HCT116 (cell line): ENCODE results near the gene ARHGAP1. TPM values are rescaled to one million over a fixed set of nuclear protein-coding genes. Genes with fewer than 3 reads are reported as not detected.
"Not testable (repeated sequence)": the region's sequence is repeated elsewhere in the genome, so short reads cannot be mapped to it uniquely, and the experiment has no call there.

Experiments
- ATAC-seq: fragments of 200-7000 bp; cut with Tn5 transposase; 2 replicates; pipeline ENCODE4 v1.9.1; 2020; ENCODE audit warnings: mild to moderate bottlenecking, moderate library complexity
- BruUV-seq: library from RNA; stranded (reverse); fragments of 400-500 nt; replicated peaks from 2 replicates; lab custom pipeline; 2021; lab: Mats Ljungman, UMichigan
- CTCF ChIA-PET: fragments of 300-600 bp; sonication (Branson Sonifier 250); formaldehyde crosslinking; loops from one replicate; lab custom pipeline; 2021; ENCODE audit warnings: antibody characterized with exemption; lab: Charles Lee
- POLR2A ChIA-PET: fragments of 300-600, 350-600 bp; sonication (Branson Sonifier 250); formaldehyde crosslinking; loops from one replicate; lab custom pipeline; 2021; ENCODE audit warnings: antibody characterized with exemption; lab: Charles Lee
- RAD21 ChIA-PET, 2 experiments: fragments of 300-600 bp; sonication (Branson Sonifier 250); formaldehyde crosslinking; loops; one replicate each; lab custom pipeline; 2023; ENCODE audit warnings: low total read pairs in 2 of 2; ENCODE audit not compliant: uncharacterized antibody in 2 of 2, unreplicated experiment in 2 of 2, low non-redundant PET in 1 of 2; lab: Charles Lee
- DNase-seq: peaks from one replicate; pipeline ENCODE4 v3.0.0-alpha.2; 2010; ENCODE audit warnings: low read depth, low spot score
- H2AFZ ChIP-seq: fragments of 200-600 bp; shearing (Covaris generic), sonication (generic); 2 replicates; pipeline ENCODE4 v1.6.1; 2017; ENCODE audit warnings: low read depth, mixed run types, mixed read lengths, antibody characterized with exemption, low read length; ENCODE audit not compliant: poor library complexity, severe bottlenecking
- H3K27ac ChIP-seq: 2 replicates; pipeline ENCODE4 v1.5.1; 2012; ENCODE audit warnings: low read depth, low read length
- H3K27me3 ChIP-seq: fragments of 200-600 bp; sonication (generic); 2 replicates; pipeline ENCODE4 v1.6.1; 2016; ENCODE audit warnings: mixed run types, low read length, mixed read lengths; ENCODE audit not compliant: insufficient read depth
- H3K36me3 ChIP-seq, 2 experiments: fragments of 200-500 bp in 1 of 2; fragments of 200-600 bp in 1 of 2; sonication (Bioruptor generic) in 1 of 2; sonication (generic) in 1 of 2; 2 replicates each; pipeline versions ENCODE4 v1.5.1 to v1.6.1; 2014 to 2016; ENCODE audit warnings: low read length in 2 of 2, inconsistent platforms in 1 of 2, mixed read lengths in 1 of 2, mixed run types in 1 of 2; ENCODE audit not compliant: insufficient read depth in 2 of 2, control insufficient read depth in 1 of 2
- H3K4me1 ChIP-seq, 2 experiments: fragments of 200-600 bp in 1 of 2; sonication (generic) in 1 of 2; 2 replicates each; pipeline versions ENCODE4 v1.5.1 to v1.6.1; 2012 to 2017; ENCODE audit warnings: low read length in 2 of 2, inconsistent platforms in 1 of 2, mild to moderate bottlenecking in 1 of 2, mixed read lengths in 1 of 2, mixed run types in 1 of 2, moderate library complexity in 1 of 2; ENCODE audit not compliant: insufficient read depth in 2 of 2, control insufficient read depth in 1 of 2
- H3K4me2 ChIP-seq: fragments of 200-600 bp; sonication (generic); 2 replicates; pipeline ENCODE4 v1.6.1; 2017; ENCODE audit warnings: mixed run types, low read length, mixed read lengths
- H3K4me3 ChIP-seq, 2 experiments: fragments of 200-600 bp in 1 of 2; sonication (generic) in 1 of 2; replicated peaks in 1 of 2; 2 replicates each; pipeline ENCODE4 v1.5.1; 2011 to 2016; ENCODE audit warnings: low read length in 2 of 2, control low read depth in 1 of 2, low read depth in 1 of 2, mild to moderate bottlenecking in 1 of 2, mixed read lengths in 1 of 2, mixed run types in 1 of 2
- H3K79me2 ChIP-seq: fragments of 200-600 bp; sonication (generic); 2 replicates; pipeline ENCODE4 v1.6.1; 2017; ENCODE audit warnings: mild to moderate bottlenecking, mixed run types, low read length, moderate library complexity, mixed read lengths; ENCODE audit not compliant: insufficient read depth
- H3K9ac ChIP-seq: fragments of 200-600 bp; sonication (generic); 2 replicates; pipeline ENCODE4 v1.6.1; 2016; ENCODE audit warnings: low read length, mixed read lengths
- H3K9me2 ChIP-seq: fragments of 200-600 bp; sonication (generic), shearing (Covaris generic); 2 replicates; pipeline ENCODE4 v1.6.1; 2017; ENCODE audit warnings: mixed run types, mild to moderate bottlenecking, moderate library complexity; ENCODE audit not compliant: insufficient read depth
- H3K9me3 ChIP-seq, 2 experiments: fragments of 200-500 bp in 1 of 2; fragments of 200-600 bp in 1 of 2; sonication (Bioruptor generic) in 1 of 2; sonication (generic) in 1 of 2; 2 replicates each; pipeline ENCODE4 v1.6.1; 2014 to 2017; ENCODE audit warnings: low read length in 2 of 2, mixed read lengths in 2 of 2, inconsistent platforms in 1 of 2, low read depth in 1 of 2, mild to moderate bottlenecking in 1 of 2, mixed run types in 1 of 2, moderate library complexity in 1 of 2; ENCODE audit not compliant: control insufficient read depth in 1 of 2, insufficient read depth in 1 of 2
- H4K20me1 ChIP-seq: fragments of 200-600 bp; sonication (generic), shearing (Covaris generic); 2 replicates; pipeline ENCODE4 v1.6.1; 2017; ENCODE audit warnings: mixed run types, mild to moderate bottlenecking, moderate library complexity; ENCODE audit not compliant: insufficient read depth
- ATF3 ChIP-seq: IDR thresholded peaks from 2 replicates; pipeline ENCODE4 v1.6.1; 2012
- CEBPB ChIP-seq: IDR thresholded peaks from 2 replicates; pipeline ENCODE4 v1.6.1; 2012; ENCODE audit warnings: low read depth
- CTCF ChIP-seq, 3 experiments: fragments of 200-600 bp in 1 of 3; sonication (generic) in 1 of 3; IDR thresholded peaks in 2 of 3; conservative IDR thresholded peaks in 1 of 3; 2 replicates each; pipeline ENCODE4 v1.5.1; 2012 to 2017; ENCODE audit warnings: low read depth in 2 of 3, low read length in 2 of 3, antibody characterized with exemption in 1 of 3, borderline replicate concordance in 1 of 3, control low read depth in 1 of 3, mild to moderate bottlenecking in 1 of 3, mixed read lengths in 1 of 3, mixed run types in 1 of 3, moderate library complexity in 1 of 3; ENCODE audit not compliant: insufficient read depth in 1 of 3
- EGR1 ChIP-seq: IDR thresholded peaks from 2 replicates; pipeline ENCODE4 v1.6.1; 2012; ENCODE audit warnings: low read depth
- ELF1 ChIP-seq: IDR thresholded peaks from 2 replicates; pipeline ENCODE4 v1.6.1; 2012; ENCODE audit warnings: low read depth, borderline replicate concordance
- EZH2 ChIP-seq: fragments of 200-600 bp; sonication (generic); IDR thresholded peaks from 2 replicates; pipeline ENCODE4 v1.6.1; 2017; ENCODE audit warnings: antibody characterized with exemption, mixed run types
- FOSL1 ChIP-seq: IDR thresholded peaks from 2 replicates; pipeline ENCODE4 v1.6.1; 2012; ENCODE audit warnings: low read depth
- JUND ChIP-seq: IDR thresholded peaks from 2 replicates; pipeline ENCODE4 v1.6.1; 2012
- POLR2A ChIP-seq: IDR thresholded peaks from 2 replicates; pipeline ENCODE4 v1.7.0; 2011; ENCODE audit warnings: borderline replicate concordance; ENCODE audit not compliant: insufficient read depth, insufficient read length; ENCODE audit errors: extremely low read depth
- POLR2AphosphoS5 ChIP-seq: IDR thresholded peaks from 2 replicates; pipeline ENCODE4 v1.6.1; 2011; ENCODE audit warnings: mild to moderate bottlenecking, low read depth, low read length, moderate library complexity
- REST ChIP-seq: IDR thresholded peaks from 2 replicates; pipeline ENCODE4 v1.6.1; 2012; ENCODE audit warnings: low read depth
- SIN3A ChIP-seq: IDR thresholded peaks from 2 replicates; pipeline ENCODE4 v1.6.1; 2012; ENCODE audit warnings: low read depth
- SRF ChIP-seq: IDR thresholded peaks from 2 replicates; pipeline ENCODE4 v1.6.1; 2012; ENCODE audit warnings: low read depth
- YY1 ChIP-seq: IDR thresholded peaks from 2 replicates; pipeline ENCODE4 v1.6.1; 2011; ENCODE audit warnings: low read length, low read depth, moderate library complexity, mild to moderate bottlenecking; ENCODE audit not compliant: insufficient replicate concordance; ENCODE audit errors: extremely low read depth
- intact Hi-C: fragments of 100-400 bp; cut with micrococcal nuclease; formaldehyde crosslinking; loops from 2 replicates; pipeline ENCODE4 v1.10.0; 2022
- total RNA-seq: library from RNA; stranded (reverse); gene quantifications from one replicate; pipeline ENCODE4 v1.2.1, GENCODE V29; 2021; ENCODE audit not compliant: unreplicated experiment

Gene ARHGAP1
- total RNA-seq, 1 experiment from 2014 or later = 36.9 TPM

GRCh38 chr11:46671958-46672315, 28.5 kb downstream of the ARHGAP1 start:
- Histone ChIP-seq H3K4me2 (no peak overlapping the region), H3K36me3 (peaks cover 7 to 20% of the 10 kb centered on the region in 2 experiments; a peak in 3 of 4 replicates), H3K27me3 (no peaks in the 10 kb centered on the region), H3K79me2 (no peaks in the 10 kb centered on the region), H3K4me1 (peaks cover 0 to 4% of the 10 kb centered on the region in 2 experiments; a peak in 1 of 4 replicates), H3K9me3 (no peaks in the 10 kb centered on the region), H4K20me1 (no peaks in the 10 kb centered on the region), H3K9me2 (no peaks in the 10 kb centered on the region), H3K9ac (no peak overlapping the region), H2AFZ (no peak overlapping the region), H3K27ac (no peak overlapping the region), H3K4me3 (no peak overlapping the region)
- ChIA-PET CTCF (no interaction called here), RAD21 (no interaction called here), POLR2A (no interaction called here)
- TF ChIP-seq JUND (no peak), POLR2A (no peak), POLR2AphosphoS5 (no peak), SIN3A (no peak), ELF1 (no peak), REST (no peak), EGR1 (no peak), SRF (no peak), YY1 (no peak), CEBPB (no peak), FOSL1 (no peak), EZH2 (no peak), CTCF (IDR thresholded peaks at IDR 0.05 in 2 of 3, conservative IDR thresholded peaks at IDR 0.05 in 1 of 3; ENCODE audit: borderline replicate concordance in 1 of 3, insufficient read depth in 1 of 3, low read depth in 2 of 3, low read length in 2 of 3) (no peak), ATF3 (no peak)
- no peak for DNase-seq
- BruUV-seq = no TSS peak
- intact Hi-C loops = no loop called here
- ATAC-seq = no peak

GRCh38 chr11:46670521-46670920, 29.9 kb downstream of the ARHGAP1 start:
- H3K9me3 ChIP-seq, DNase-seq, H3K9me2 ChIP-seq, H3K9ac ChIP-seq, intact Hi-C loops, H3K79me2 ChIP-seq, H3K27me3 ChIP-seq, CTCF ChIA-PET, H3K27ac ChIP-seq, H3K4me3 ChIP-seq, POLR2A ChIA-PET, ATAC-seq, H3K4me1 ChIP-seq, H4K20me1 ChIP-seq, H2AFZ ChIP-seq, RAD21 ChIA-PET, BruUV-seq, H3K4me2 ChIP-seq: not testable (repeated sequence)
- H3K36me3 ChIP-seq = peaks cover 10 to 22% of the 10 kb centered on the region in 2 experiments; a peak in 3 of 4 replicates
